Measurements from ENCODE around the gene OSBPL8. TPM values are rescaled to one million over a fixed set of nuclear protein-coding genes. Genes with fewer than 3 reads are reported as not detected.

OSBPL8 gene
- total and polyA plus RNA-seq, 2 of the 8 experiments (the other 6 are each of a cell fraction or from before 2014, with no cell fraction given): 10.9 to 81.1 TPM

- Histone ChIP-seq H3K9ac (replicated peaks in 1 of 4; ENCODE audit: extremely low read depth in 1 of 4, low read depth in 3 of 4, low read length in 3 of 4) (no peak overlapping the region), H2BK20ac (ENCODE audit: low read length) (no peak overlapping the region), H3K4me2 (ENCODE audit: insufficient read depth in 1 of 2, low read depth in 2 of 2, low read length in 2 of 2) (no peak overlapping the region), H2AK5ac (ENCODE audit: low read depth, low read length) (no peak overlapping the region), H3K14ac (ENCODE audit: insufficient read length) (no peak overlapping the region), H2BK12ac (ENCODE audit: low read depth, low read length) (no peak overlapping the region), H4K8ac (ENCODE audit: extremely low read depth, insufficient read depth, low read length) (no peak overlapping the region), H3K9me3 (ENCODE audit: insufficient read depth in 2 of 2, low read depth in 1 of 2, low read length in 1 of 2) (no peaks in the 10 kb centered on the region; a peak in 1 of 4 replicates), H3K27me3 (replicated peaks in 1 of 4; ENCODE audit: control insufficient read depth in 3 of 4, extremely low read depth in 1 of 4, insufficient read depth in 3 of 4, low read length in 3 of 4) (no peaks in the 10 kb centered on the region), H2BK15ac (ENCODE audit: low read length) (no peak overlapping the region), H2BK120ac (replicated peaks; ENCODE audit: low read depth, low read length) (no peak overlapping the region), H3K23ac (ENCODE audit: insufficient read length) (no peak overlapping the region), H3K4me3 (ENCODE audit: extremely low read depth in 1 of 4, insufficient read depth in 2 of 4, low read depth in 3 of 4, low read length in 4 of 4) (no peak overlapping the region), H4K5ac (ENCODE audit: insufficient read length, low read depth, low read length) (no peak overlapping the region), H3K36me3 (ENCODE audit: control insufficient read depth in 2 of 4, insufficient read depth in 4 of 4, low read length in 3 of 4) (peaks cover 0 to 4% (median 0%) of the 10 kb centered on the region in 4 experiments; a peak in 1 of 8 replicates), H3K18ac (ENCODE audit: extremely low read depth, low read length) (no peak overlapping the region), H2AFZ (ENCODE audit: low read length) (no peak overlapping the region), H3K27ac (ENCODE audit: low read depth, low read length) (no peak overlapping the region), H3K4me1 (replicated peaks in 1 of 4; ENCODE audit: control insufficient read depth in 3 of 4, insufficient read depth in 4 of 4, low read length in 3 of 4) (no peaks in the 10 kb centered on the region), H2BK5ac (ENCODE audit: low read depth, low read length) (no peak overlapping the region), H3K23me2 (ENCODE audit: low read depth, low read length) (no peaks in the 10 kb centered on the region), H4K20me1 (replicated peaks in 1 of 2; ENCODE audit: control insufficient read depth in 1 of 2, insufficient read depth in 2 of 2, low read length in 2 of 2) (no peaks in the 10 kb centered on the region), H3K79me2 (ENCODE audit: control insufficient read depth in 1 of 2, insufficient read depth in 2 of 2, low read length in 2 of 2) (peaks cover 0 to 30% of the 10 kb centered on the region in 2 experiments; a peak in 2 of 4 replicates), H3K4ac (replicated peaks; ENCODE audit: insufficient read length, low read depth, low read length) (no peak overlapping the region), H3K56ac (replicated peaks; ENCODE audit: insufficient read length, low read depth, low read length) (no peak overlapping the region), H3K79me1 (ENCODE audit: low read depth, low read length) (no peaks in the 10 kb centered on the region; the same call in 1 of the 2 replicates), H4K91ac (replicated peaks; ENCODE audit: insufficient read length, low read length) (no peak overlapping the region)
- FAIRE-seq (no peak), DNase-seq (ENCODE audit: low read depth in 1 of 2, low spot score in 2 of 2) (no peak)
- POLR2A ChIA-PET (ENCODE audit: partially characterized antibody): no interaction called here
- CTCF ChIA-PET (ENCODE audit: partially characterized antibody): no interaction called here
- 95% methylated on average over 2 of the region's 2 CpGs; no CpG with 5 or more reads in 1 of the 2 experiments for WGBS, 2 experiments (ENCODE audit: extremely low coverage in 1 of 2, insufficient coverage in 1 of 2, insufficient read length in 1 of 2, insufficient replicate concordance in 2 of 2, low coverage in 1 of 2, low lambda C conversion rate in 2 of 2, missing lambda C conversion rate in 1 of 2)
- TF ChIP-seq BACH1 (IDR thresholded peaks at IDR 0.05; ENCODE audit: low read length) (no peak), NANOG (IDR thresholded peaks at IDR 0.05; ENCODE audit: insufficient read depth, low read depth, low read length, poor library complexity, severe bottlenecking) (no peak), TCF12 (IDR thresholded peaks at IDR 0.05; ENCODE audit: low read depth, low read length) (no peak), E2F6 (IDR thresholded peaks at IDR 0.05) (no peak), BCL11A (IDR thresholded peaks at IDR 0.05; ENCODE audit: low read depth in 2 of 2, low read length in 2 of 2) (no peak), KDM4A (IDR thresholded peaks at IDR 0.05; ENCODE audit: low read depth, low read length, severe bottlenecking) (no peak), SP2 (IDR thresholded peaks at IDR 0.05; ENCODE audit: low read length) (no peak), SP4 (IDR thresholded peaks at IDR 0.05; ENCODE audit: low read length) (no peak), SRF (IDR thresholded peaks at IDR 0.05; ENCODE audit: low read depth, low read length) (no peak), MAFK (IDR thresholded peaks at IDR 0.05; ENCODE audit: low read depth, low read length) (no peak), TAF7 (optimal IDR thresholded peaks at IDR 0.05; ENCODE audit: borderline replicate concordance, low read depth, low read length) (no peak), SIRT6 (IDR thresholded peaks at IDR 0.05; ENCODE audit: low read length) (no peak), EP300 (IDR thresholded peaks at IDR 0.05; ENCODE audit: borderline replicate concordance in 1 of 2, low read depth in 2 of 2, low read length in 2 of 2) (no peak)
Observed at GRCh38 chr12:76504606-76505005, 55.0 kb downstream of the OSBPL8 start.

Measured in H1 (cell line).